ENCODE results near the gene C12orf75.
"Not testable (repeated sequence)": the region's sequence is repeated elsewhere in the genome, so short reads cannot be mapped to it uniquely, and the experiment has no call there.

The C12orf75 gene

DNA sequence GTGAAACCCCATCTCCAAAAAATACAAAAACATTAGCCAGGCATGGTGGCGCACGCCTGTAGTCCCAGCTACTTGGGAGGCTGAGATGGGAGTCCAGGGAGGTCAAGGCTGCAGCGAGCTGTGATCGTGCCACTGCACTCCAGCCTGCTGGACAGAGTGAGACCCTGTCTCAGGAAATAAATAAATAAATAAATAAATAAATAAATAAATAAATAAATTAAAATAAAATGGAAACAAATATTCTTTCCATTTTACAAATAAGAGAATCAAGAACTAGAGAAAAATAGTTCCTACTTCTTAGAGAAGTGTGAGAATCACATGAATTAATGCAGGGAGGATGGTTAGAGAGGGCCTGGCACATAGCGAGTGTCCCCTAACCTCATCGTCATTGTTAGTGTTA is 53.7 kb downstream of the C12orf75 start:
- DNase-seq = no peak

DNA sequence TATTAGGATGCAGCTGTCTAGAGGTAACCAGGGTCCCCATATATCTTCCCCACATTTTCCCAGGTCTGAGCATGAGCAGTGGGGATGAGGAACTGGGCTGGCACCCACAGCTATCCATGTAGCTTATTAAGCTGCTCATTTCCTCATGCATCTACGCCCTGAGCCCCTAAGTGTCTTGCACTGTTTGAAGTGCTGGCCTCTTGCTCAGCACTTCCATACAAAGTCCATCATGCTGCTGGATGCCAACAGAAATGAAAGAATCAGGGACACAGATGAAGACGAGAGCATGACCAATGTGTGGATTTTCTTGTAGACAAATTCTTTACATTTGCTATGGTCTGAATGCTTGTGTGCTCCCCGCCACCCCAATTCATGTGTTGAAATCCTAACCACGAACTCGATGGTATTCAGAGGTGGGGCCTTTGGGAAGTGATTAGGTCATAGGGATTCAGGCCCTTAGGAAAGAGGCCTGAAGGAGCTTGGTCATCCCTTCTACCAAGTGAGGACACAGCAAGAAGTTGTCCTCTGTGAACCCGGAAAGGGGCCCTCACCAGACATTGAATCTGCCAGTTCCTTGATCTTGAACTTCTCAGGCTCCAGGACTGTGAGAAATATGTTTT is 54.5 kb downstream of the C12orf75 start:
- DNase-seq = no peak

DNA sequence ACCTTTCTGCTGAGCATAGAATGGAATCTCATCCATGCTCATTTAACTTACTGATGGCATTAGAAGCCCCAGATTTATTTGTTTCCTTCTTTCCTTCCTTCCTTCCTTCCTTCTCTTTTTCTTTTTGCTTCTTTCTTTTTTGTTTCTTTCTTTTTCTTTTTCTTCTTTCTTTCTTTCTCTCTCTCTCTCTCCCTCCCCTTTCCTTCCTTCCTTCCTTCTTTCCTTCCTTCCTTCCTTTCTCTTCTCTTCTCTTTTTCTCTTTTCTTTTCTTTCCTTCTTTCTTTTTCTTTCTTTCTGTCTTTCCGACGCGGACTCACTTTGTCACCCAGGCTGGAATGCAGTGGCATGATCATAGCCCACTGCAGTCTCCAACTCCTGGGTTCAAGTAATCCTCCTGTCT is 55.9 kb downstream of the C12orf75 start:
- no peak for DNase-seq

- DNase-seq = no peak
Measured at GRCh38 chr12:105391231-105391630, 60.7 kb downstream of the C12orf75 start.

- no peak for DNase-seq
Measured at GRCh38 chr12:105393587-105393986, 63.1 kb downstream of the C12orf75 start.

- DNase-seq = no peak
Measured at GRCh38 chr12:105396024-105396423, 65.5 kb downstream of the C12orf75 start.

DNA sequence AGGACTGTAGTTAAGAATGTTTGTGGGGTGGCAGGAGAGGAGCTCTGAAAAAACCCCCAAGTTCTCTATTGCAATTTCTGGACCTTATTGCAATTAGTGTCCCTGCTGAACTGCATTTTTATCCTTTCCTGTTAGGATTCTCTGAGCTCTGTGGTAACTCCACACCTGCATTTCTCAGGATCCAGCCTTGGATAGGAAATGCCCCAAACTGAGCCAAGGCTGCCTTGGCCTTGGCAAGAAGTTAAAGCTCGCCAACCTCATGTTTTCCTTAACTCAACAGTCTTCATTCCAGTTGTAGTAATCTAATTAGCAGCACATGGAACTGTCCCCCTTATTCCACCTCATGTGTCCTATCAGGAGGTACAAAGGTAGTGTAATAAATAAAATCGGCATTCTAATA is 66.5 kb downstream of the C12orf75 start:
- no peak for DNase-seq

DNA sequence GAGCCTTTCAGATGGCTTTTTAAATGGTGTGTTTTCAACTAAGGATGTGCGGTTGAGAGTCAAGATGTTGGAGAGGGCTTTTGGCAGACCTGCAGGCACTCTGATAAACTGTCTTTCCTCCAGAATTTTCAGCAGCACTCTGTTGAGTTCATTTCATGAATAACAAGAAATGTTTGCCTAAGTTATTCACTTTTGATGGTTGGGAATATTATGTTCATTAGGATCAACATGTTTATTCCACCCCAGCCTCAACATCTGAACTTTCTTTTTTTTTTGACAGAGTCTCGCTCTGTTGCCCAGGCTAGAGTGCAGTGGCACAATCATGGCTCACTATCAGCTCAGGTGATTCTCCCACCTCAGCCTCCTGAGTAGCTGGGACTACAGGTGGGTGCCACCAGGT is 68.4 kb downstream of the C12orf75 start:
- no peak for DNase-seq

GRCh38 chr12:105399428-105400081 is 69.1 kb downstream of the C12orf75 start:
- no peak for DNase-seq

- DNase-seq = no peak
Measured at GRCh38 chr12:105400227-105400626, 69.7 kb downstream of the C12orf75 start.

- DNase-seq = no peak
Measured at GRCh38 chr12:105401198-105401597, 70.7 kb downstream of the C12orf75 start.

GRCh38 chr12:105402366-105402765 is 71.9 kb downstream of the C12orf75 start:
- no peak for DNase-seq

DNA sequence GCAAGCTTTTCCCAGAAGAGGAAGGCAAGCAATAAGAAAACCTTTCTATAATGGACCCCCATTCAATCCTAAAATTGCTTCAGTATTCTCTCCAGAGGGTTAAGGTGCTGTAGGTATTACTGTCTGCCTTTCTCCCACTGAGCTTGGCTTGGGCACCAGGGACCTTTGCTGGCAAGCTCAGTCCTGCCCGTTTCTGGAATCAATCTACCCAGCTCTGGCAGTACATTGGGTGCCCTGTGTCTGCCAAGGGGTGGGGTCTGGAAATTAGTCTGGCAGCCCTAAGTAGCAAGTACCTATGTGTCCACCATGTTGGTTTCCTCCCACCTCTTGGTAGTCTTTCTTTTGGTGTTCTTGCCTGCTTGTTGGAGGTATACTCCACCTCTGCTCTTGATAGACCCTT is 72.6 kb downstream of the C12orf75 start:
- DNase-seq = no peak

DNA sequence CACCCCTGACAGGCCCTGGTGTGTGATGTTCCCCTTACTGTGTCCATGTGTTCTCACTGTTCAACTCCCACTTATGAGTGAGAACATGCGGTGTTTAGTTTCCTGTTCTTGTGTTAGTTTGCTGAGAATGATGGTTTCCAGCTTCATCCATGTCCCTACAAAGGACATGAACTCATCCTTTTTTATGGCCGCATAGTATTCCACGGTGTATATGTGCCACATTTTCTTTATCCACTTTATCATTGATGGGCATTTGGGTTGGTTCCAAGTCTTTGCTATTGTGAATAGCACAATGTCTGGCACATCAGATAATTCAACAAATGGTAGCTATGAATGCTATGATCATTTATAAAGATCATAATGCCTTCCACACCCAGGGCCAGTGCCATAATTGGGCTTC is 73.6 kb downstream of the C12orf75 start:
- not testable (repeated sequence) for DNase-seq

DNA sequence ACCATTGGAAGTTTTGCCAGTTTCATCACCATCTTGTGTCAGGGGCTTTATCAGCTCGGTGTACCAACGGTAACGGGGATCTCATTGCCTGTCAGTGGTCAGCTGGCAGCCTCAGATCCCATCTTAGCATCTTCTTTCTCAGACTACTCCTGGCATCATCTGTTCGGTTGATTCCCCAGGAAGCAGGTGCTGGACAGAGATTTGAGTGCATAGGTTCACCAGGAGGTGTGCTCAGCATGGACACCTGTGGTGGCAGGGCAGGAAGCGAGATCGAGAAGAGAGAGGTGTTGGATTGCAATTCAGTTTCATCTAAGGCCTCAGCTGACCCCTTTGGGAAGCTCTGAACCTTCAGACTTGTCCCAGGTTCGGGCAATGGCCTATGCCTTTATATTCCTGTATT is 76.0 kb downstream of the C12orf75 start:
- no peak for DNase-seq

- DNase-seq = no peak
Measured at GRCh38 chr12:105409279-105409678, 78.8 kb downstream of the C12orf75 start.

- DNase-seq = peak; percentile 98
Measured at GRCh38 chr12:105409801-105410471, 79.4 kb downstream of the C12orf75 start.

DNA sequence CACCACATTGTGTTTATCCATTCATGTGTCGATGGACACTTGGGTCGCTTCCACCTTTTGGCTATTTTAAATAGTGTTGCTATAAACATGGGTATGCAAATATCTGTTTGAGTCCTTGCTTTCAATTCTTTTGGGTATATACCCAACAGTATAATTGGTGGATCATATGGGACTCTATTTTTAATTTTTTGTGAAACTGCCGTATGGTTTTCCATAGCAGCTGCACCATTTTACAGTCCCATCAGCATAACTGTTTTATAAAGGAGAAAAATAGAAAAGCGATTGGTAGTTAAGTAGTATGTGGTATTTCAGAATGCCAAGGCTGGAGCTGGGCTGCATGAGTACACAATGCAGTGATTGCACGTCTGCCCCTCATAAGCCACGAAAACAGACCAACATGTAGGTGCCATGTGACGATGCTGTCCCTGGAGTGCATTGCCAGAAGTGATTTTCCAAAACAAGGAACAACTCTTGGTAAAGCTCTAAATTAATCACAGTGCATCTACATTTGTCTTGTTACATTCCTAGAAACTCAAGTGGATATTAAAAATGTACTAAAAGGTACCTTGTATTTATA is 83.5 kb downstream of the C12orf75 start:
- no peak for DNase-seq

DNA sequence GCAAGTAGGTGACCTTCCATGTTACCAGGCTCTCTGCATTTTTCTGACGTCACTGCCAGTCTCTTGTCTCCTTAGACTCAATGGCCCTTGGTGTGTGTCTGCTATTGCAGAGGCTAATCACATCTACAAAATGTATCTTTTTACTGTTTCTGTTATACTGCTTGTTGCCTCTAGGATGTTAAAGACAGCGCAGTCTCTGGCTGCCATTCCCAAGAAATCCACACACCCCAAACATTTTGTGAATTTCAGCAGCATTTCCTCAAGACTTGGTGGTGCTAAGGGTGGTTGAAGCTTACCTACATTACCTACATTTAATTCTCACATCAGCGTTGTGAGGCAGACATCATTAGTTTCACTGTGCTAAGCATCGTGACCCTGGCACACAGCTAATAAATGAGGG is 87.2 kb downstream of the C12orf75 start:
- DNase-seq = no peak

DNA sequence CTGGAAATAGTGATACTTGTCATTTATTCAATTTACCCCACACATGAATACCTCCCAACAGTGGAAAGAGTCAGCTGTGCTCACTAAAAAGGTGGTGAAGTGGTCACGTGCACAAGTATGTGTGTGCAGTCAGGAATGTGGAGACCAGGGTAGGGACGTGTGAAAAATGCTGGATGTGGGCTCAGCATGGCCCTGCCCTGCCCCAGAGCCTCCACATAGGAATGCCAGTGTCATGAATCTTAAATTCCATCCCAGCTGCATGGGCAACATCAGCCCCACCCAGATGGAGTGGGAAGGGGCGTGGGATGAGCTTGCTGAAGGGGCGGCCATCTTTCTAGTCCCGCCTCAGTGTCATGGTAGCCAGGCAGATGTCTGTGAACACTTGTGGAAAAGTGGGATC is 87.7 kb downstream of the C12orf75 start:
- no peak for DNase-seq

DNA sequence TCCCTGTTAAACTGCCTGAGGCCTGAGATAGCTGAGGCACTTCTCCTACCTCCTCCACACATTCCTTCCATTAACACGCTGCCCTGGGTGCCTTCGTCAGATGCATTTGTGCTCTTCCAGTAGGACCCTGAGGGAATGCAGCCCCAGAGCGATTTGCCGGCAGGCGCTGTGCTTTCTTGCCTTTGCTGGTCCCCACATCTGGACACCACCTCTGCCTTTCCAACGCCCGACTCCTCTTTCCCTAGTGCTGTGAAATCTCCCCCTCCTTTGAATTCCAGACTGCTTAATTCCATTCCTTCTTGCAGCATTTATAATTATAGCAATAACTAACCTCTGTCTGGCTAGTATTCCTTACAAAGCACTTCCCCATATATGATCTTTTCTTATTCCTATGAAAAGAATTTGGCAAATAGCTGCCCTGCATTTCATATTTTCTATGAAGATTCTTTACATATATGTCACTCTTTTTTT is 88.4 kb downstream of the C12orf75 start:
- no peak for DNase-seq

GRCh38 chr12:105419606-105420005 is 89.1 kb downstream of the C12orf75 start:
- DNase-seq = no peak

- no peak for DNase-seq
Measured at GRCh38 chr12:105420046-105420445, 89.6 kb downstream of the C12orf75 start.

GRCh38 chr12:105420659-105421240 is 90.3 kb downstream of the C12orf75 start:
- peak; percentile 75 for DNase-seq

Measured in DMS79 treated with DMSO at 0.1 percent for 48 hours (cell line).